Ovary (tissue), 9 donors: ENCODE results near the gene FBXW7. TPM values are rescaled to one million over a fixed set of nuclear protein-coding genes. Genes with fewer than 3 reads are reported as not detected.

Experiments used
- DNase-seq, 5 donors: peaks; one replicate each; pipeline ENCODE4 v3.0.0-alpha.2; 2019 to 2020
- H3K27ac ChIP-seq, 2 donors: fragments of 200-600 bp; one replicate each; pipeline versions ENCODE4 v1.5.1 to v1.8.0; 2019 to 2022
- H3K27me3 ChIP-seq: fragments of 200-600 bp; one replicate; pipeline ENCODE4 v1.8.0; 2022
- H3K36me3 ChIP-seq: fragments of 200-600 bp; sonication (generic); one replicate; pipeline ENCODE4 v1.5.1; 2019
- H3K4me1 ChIP-seq: one replicate; pipeline ENCODE4 v1.8.1; 2013; ENCODE audit warnings: mild to moderate bottlenecking, moderate library complexity; ENCODE audit not compliant: insufficient read depth
- H3K4me3 ChIP-seq: fragments of 200-600 bp; sonication (generic); one replicate; pipeline ENCODE4 v1.5.1; 2017
- H3K9me3 ChIP-seq, 2 donors: fragments of 200-600 bp in 1 of 2; sonication (generic) in 1 of 2; one replicate each; pipeline versions ENCODE4 v1.5.1 to v1.8.1; 2013 to 2019; ENCODE audit warnings: mild to moderate bottlenecking in 1 of 2, moderate library complexity in 1 of 2
- EP300 ChIP-seq: sonication (generic); formaldehyde crosslinking; IDR thresholded peaks from one replicate; pipeline ENCODE4 v1.6.1; 2017; ENCODE audit warnings: antibody characterized with exemption
- POLR2A ChIP-seq: fragments of 450-650 bp; IDR thresholded peaks from one replicate; pipeline ENCODE4 v1.6.1; 2017; ENCODE audit warnings: antibody characterized with exemption, mild to moderate bottlenecking, moderate library complexity
- WGBS, 3 donors: extraction: QIAGEN DNeasy Blood & Tissue Kit in 1 of 3; methylation state at CpG; one replicate each; pipeline versions ENCODE4 v1.1.5 to v1.1.7; 2013 to 2017; 5-methylcytosine and 5-hydroxymethylcytosine counted together
- intact Hi-C, 4 donors: fragments of 100-400 bp; cut with DNase I; formaldehyde crosslinking; loops; one replicate each; pipeline versions ENCODE4 v1.11.0 to v1.15.1; 2022 to 2023
- polyA plus RNA-seq, 2 donors: library from polyadenylated mRNA; stranded (reverse); fragments of 200-250 nt in 1 of 2; fragments of 350-450 nt in 1 of 2; fragmentation: Illumina TruSeq in 1 of 2; extraction: RNeasy Lipid Tissue Mini Kit (QIAGEN cat#74804) in 1 of 2; gene quantifications; one replicate each; pipeline ENCODE4 v1.2.3, GENCODE V29; 2013 to 2014
- total RNA-seq, 7 donors: library from RNA; depleted of rRNA in 2 of 7; stranded (reverse); fragments of >200 nt in 2 of 7; fragmentation: NEBNext Ultra II Directional in 3 of 7; extraction: Animal tissue kit (Norgen Biotek cat#: 25700) in 3 of 7; gene quantifications; one replicate each; pipeline versions ENCODE4 v1.1.0 to v1.2.4, GENCODE V29; 2016 to 2023
- TF ChIP-seq, protein P1 (sequence below), 3 donors: fragments of 450-650 bp in 2 of 3; fragments of 200-600 bp in 1 of 3; IDR thresholded peaks; one replicate each; pipeline versions ENCODE4 v1.5.1 to v1.8.0; 2016 to 2022; ENCODE audit warnings: antibody characterized with exemption in 3 of 3, mild to moderate bottlenecking in 1 of 3
- donor health status: DM: no; HTN: no; CAD: no; lungs with moderate emphysema.
- donor health status: DM: no; HTN: no; CAD: no.
- donor health status: Bipolar disorder and iron deficiency.
- donor health status: DM: yes; HTN: yes; CAD: no.
- donor health status: DM: no; HTN: no; CAD: no.
- donor health status: DM: yes; HTN: yes; CAD: no.

Gene FBXW7
- total and polyA plus RNA-seq, 9 donors = 9.1 to 66.8 (median 42.9) TPM

DNA sequence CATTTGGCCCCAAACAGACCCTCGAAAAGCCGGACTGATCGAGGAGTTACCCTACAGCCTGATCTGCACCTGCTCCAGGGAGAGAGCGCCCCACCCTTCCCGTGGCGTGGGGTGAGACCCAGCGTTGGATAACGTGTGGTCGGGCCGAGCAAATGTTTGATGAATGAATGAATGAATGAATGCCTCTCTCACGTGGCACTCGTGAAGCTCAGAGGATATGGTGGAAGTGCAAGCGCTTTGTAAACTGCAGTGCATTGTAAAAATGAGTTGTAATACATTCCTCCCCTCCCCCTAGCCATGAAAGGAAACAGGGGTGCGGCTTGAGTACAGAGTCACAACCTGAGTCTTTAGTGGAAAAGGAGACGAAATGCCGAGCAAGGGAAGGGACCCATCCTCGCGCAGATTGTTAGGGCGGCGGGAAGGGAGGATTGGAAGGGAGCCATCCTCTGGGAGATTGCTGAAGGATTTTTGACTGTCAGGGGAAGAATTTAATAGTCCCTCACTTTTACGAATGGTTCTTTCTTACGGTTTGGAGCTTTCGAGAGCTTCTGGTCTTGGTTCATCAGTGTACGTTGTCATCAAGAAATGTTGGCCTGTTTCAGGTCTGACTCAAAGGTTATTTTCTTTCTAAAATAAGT, 772 bp upstream of the FBXW7 start:
- intact Hi-C loops = no loop called here
- H3K4me1 ChIP-seq = no peaks in the 10 kb centered on the region
- TF ChIP-seq, protein P1, sequence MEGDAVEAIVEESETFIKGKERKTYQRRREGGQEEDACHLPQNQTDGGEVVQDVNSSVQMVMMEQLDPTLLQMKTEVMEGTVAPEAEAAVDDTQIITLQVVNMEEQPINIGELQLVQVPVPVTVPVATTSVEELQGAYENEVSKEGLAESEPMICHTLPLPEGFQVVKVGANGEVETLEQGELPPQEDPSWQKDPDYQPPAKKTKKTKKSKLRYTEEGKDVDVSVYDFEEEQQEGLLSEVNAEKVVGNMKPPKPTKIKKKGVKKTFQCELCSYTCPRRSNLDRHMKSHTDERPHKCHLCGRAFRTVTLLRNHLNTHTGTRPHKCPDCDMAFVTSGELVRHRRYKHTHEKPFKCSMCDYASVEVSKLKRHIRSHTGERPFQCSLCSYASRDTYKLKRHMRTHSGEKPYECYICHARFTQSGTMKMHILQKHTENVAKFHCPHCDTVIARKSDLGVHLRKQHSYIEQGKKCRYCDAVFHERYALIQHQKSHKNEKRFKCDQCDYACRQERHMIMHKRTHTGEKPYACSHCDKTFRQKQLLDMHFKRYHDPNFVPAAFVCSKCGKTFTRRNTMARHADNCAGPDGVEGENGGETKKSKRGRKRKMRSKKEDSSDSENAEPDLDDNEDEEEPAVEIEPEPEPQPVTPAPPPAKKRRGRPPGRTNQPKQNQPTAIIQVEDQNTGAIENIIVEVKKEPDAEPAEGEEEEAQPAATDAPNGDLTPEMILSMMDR (IDR thresholded peaks at IDR 0.05) = no peak
- TF ChIP-seq EP300 (no peak), POLR2A (no peak)

DNA sequence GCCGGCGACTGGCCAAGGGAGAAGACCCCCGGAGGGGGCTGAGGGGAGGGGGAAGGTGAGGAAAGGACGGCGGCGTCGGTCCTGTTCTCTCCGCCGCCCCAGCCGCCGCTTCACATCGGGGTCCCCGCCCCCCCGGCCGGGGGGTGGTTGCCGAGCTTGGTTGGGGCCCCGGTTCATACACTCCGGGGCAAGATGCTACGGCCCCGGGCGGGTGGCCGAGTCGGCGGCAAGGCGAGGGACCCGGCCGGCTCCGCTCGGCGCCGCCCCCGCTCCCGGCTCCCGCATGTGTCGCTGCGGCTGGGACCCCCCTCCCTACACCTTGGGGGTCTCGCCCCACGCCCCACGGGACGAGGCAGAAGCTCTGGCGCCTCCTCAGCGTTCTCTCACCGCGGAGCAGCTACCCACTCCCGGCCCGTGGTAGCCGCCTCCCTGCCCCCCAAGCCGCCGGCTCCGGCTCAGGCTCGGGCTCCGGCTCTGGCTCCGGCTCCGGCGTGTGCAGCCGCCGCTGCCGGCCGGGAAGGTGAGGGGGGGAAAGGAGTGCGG, 461 bp downstream of the FBXW7 start:
- TF ChIP-seq EP300 = no peak
- TF ChIP-seq, protein P1 (IDR thresholded peaks at IDR 0.05) = no peak
- no peak for TF ChIP-seq POLR2A
- Histone ChIP-seq H3K27me3 (no peaks in the 10 kb centered on the region), H3K4me3 (peak overlapping the region; percentile 94), H3K27ac (peak overlapping the region; percentile 66 to 92), H3K9me3 (peaks cover 0 to 7% of the 10 kb centered on the region in 2 donors), H3K36me3 (no peaks in the 10 kb centered on the region), H3K4me1 (peaks cover 1% of the 10 kb centered on the region)
- intact Hi-C loops = no loop called here
- WGBS, 3 donors = 0 to 1% (median 0%) methylated on average over 22 to 60 of the region's 60 CpGs
- DNase-seq = peak in 3 of 5 donors; percentile 15 to 57 (median 30)

More for the DNA sequence above, 772 bp upstream of the FBXW7 start:
- no peaks in the 10 kb centered on the region for H3K36me3 ChIP-seq
- DNase-seq = peak in 1 of 5 donors; percentile 28
- H3K27me3 ChIP-seq = no peaks in the 10 kb centered on the region
- H3K9me3 ChIP-seq = peaks cover 0 to 7% of the 10 kb centered on the region in 2 donors
- H3K4me3 ChIP-seq = peak overlapping the region; percentile 94
- H3K27ac ChIP-seq = peak overlapping the region; percentile 42 to 92
- 0 to 1% (median 1%) methylated on average over 24 of the region's 24 CpGs for WGBS, 3 donors

DNA sequence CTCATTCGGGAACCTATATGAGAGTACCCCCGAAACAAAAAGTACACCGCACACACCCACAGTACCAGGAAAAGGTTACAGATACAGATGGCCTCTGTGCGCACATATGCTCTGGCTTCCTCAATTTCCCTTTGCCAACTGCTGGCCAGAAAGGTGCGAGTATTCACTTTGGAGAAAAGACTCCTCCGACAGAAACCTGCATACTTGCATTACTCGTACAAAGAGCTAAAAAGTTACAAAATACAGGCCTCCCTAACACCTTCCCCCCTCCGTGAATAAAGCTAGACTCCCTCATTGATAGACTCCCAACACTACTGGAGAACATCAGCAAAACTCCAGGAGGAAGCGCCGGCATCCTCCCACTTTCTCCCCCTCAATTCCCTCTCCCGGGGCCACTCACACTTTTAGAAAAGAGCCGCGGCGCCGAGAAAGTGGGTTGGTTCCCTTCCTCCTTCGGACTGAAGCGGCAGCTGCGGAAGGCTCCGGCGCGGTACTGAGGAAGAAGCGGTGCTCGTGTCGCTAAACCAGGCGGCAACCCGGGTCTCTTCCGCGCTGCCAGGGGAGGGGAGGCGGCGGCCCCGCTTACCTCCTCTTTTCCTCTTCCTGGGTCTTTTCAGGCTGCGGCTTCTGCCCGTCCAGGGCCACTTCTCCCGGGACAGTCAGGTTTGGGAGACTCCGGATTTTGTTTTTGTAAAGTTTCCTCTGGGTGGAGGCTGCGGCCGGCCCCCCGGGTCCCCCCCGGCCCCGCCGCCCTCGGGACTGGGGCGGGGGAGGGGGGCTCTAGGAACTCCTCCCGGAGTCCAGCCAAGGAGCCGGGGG, 1.1 kb downstream of the FBXW7 start:
- Histone ChIP-seq H3K9me3 (peaks cover 0 to 5% of the 10 kb centered on the region in 2 donors), H3K27me3 (no peaks in the 10 kb centered on the region), H3K36me3 (no peaks in the 10 kb centered on the region), H3K27ac (peak overlapping the region; percentile 66 to 92), H3K4me1 (peaks cover 1% of the 10 kb centered on the region), H3K4me3 (peak overlapping the region; percentile 94)
- TF ChIP-seq, protein P1 (IDR thresholded peaks at IDR 0.05) = no peak
- TF ChIP-seq EP300 (no peak), POLR2A (no peak)
- peak; percentile 11 to 49 (median 28) for DNase-seq
- WGBS, 3 donors = 1 to 2% (median 1%) methylated on average over 40 to 45 of the region's 45 CpGs
- intact Hi-C loops = no loop called here

DNA sequence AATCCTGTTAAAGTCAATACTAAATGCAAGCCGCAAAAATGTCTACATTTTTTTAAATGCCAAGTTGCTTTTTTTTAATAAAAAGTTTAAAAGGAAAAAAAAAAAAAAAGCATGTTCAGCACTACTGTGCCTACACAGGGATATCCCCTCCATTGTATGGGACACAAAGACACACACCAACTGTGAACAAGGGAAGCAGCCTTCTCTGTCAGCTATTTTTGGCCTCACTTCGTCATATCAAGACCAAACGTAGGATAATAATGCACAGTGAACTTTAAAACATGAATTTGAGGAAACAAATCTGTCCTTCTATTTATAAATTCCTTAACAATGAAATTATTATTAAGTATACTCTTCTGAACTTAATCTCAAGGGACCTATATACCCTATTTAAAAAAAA, 4.4 kb downstream of the FBXW7 start:
- H3K36me3 ChIP-seq = no peaks in the 10 kb centered on the region
- DNase-seq = no peak
- peaks cover 1% of the 10 kb centered on the region for H3K4me1 ChIP-seq
- H3K4me3 ChIP-seq = no peak overlapping the region
- no peak overlapping the region for H3K27ac ChIP-seq
- no peak for TF ChIP-seq POLR2A
- no peak for TF ChIP-seq EP300
- TF ChIP-seq, protein P1 (IDR thresholded peaks at IDR 0.05) = no peak
- no peaks in the 10 kb centered on the region for H3K9me3 ChIP-seq
- no peaks in the 10 kb centered on the region for H3K27me3 ChIP-seq
- WGBS, 3 donors = 75 to 82% (median 80%) methylated on average over 3 of the region's 3 CpGs
- intact Hi-C loops = no loop called here
